GM12878 (cell line): ENCODE measurements around the gene AEBP1. TPM values are rescaled to one million over a fixed set of nuclear protein-coding genes. Genes with fewer than 3 reads are reported as not detected.

Source experiments
- ATAC-seq: fragments of 200-7000 bp; cut with Tn5 transposase; 3 replicates; pipeline ENCODE4 v1.9.1; 2020; ENCODE audit warnings: mild to moderate bottlenecking, moderate library complexity
- BruUV-seq: library from RNA; stranded (reverse); fragments of 400-500 nt; replicated peaks from 2 replicates; lab custom pipeline; 2021; lab: Mats Ljungman, UMichigan
- CTCF ChIA-PET: fragments of 300-600 bp; sonication (Branson Sonifier 250); formaldehyde crosslinking; extraction: SDS; loops from one replicate; lab custom pipeline; 2021; ENCODE audit warnings: inconsistent platforms; lab: Yijun Ruan, JAX
- POLR2A ChIA-PET: fragments of 350-600 bp; formaldehyde crosslinking; extraction: SDS; loops from one replicate; lab custom pipeline; 2021; ENCODE audit warnings: inconsistent platforms; lab: Charles Lee
- RAD21 ChIA-PET: fragments of 300-600 bp; sonication (Branson Sonifier 250); formaldehyde crosslinking; loops from one replicate; lab custom pipeline; 2023; ENCODE audit warnings: antibody characterized with exemption; ENCODE audit not compliant: unreplicated experiment; lab: Charles Lee
- SMC1A ChIA-PET: fragments of 300-600 bp; sonication (Branson Sonifier 250); formaldehyde crosslinking; loops from one replicate; lab custom pipeline; 2023; ENCODE audit not compliant: unreplicated experiment, uncharacterized antibody; lab: Charles Lee
- DNase-seq: peaks from one replicate; pipeline ENCODE4 v3.0.0-alpha.2; 2011; ENCODE audit warnings: low read depth, low spot score
- FAIRE-seq: peaks from 3 replicates; lab custom pipeline; 2011; peaks lifted over from hg19 to GRCh38; lab: Jason Lieb, UNC
- H2AFZ ChIP-seq: 2 replicates; pipeline ENCODE4 v1.6.0; 2011; ENCODE audit warnings: low read depth, low read length, control low read depth; ENCODE audit not compliant: control insufficient read depth
- H3K27ac ChIP-seq: 2 replicates; pipeline ENCODE4 v1.5.1; 2011; ENCODE audit warnings: control low read depth; ENCODE audit not compliant: control insufficient read depth, insufficient read depth
- H3K27me3 ChIP-seq, 2 experiments: replicated peaks in 1 of 2; 2 replicates each; pipeline versions ENCODE4 v1.6.0 to v1.6.1; 2011; ENCODE audit warnings: low read length in 1 of 2; ENCODE audit not compliant: control insufficient read depth in 2 of 2, insufficient read depth in 2 of 2
- H3K36me3 ChIP-seq, 2 experiments: 2 replicates each; pipeline ENCODE4 v1.5.1; 2011; ENCODE audit warnings: low read length in 1 of 2; ENCODE audit not compliant: control insufficient read depth in 2 of 2, insufficient read depth in 2 of 2
- H3K4me1 ChIP-seq: 2 replicates; pipeline ENCODE4 v1.6.1; 2011; ENCODE audit warnings: mild to moderate bottlenecking, low read length, moderate library complexity, mixed read lengths; ENCODE audit not compliant: control insufficient read depth, insufficient read depth
- H3K4me2 ChIP-seq: 2 replicates; pipeline ENCODE4 v1.6.0; 2011; ENCODE audit warnings: control low read depth; ENCODE audit not compliant: control insufficient read depth, insufficient read depth
- H3K4me3 ChIP-seq: fragments of 200-600 bp; sonication (generic); 2 replicates; pipeline ENCODE4 v1.5.1; 2016
- H3K79me2 ChIP-seq: 2 replicates; pipeline ENCODE4 v1.6.0; 2011; ENCODE audit warnings: low read length; ENCODE audit not compliant: control insufficient read depth, insufficient read depth
- H3K9ac ChIP-seq: 2 replicates; pipeline ENCODE4 v1.8.0; 2011; ENCODE audit warnings: low read length, control low read depth, mixed read lengths; ENCODE audit not compliant: control insufficient read depth, insufficient read depth
- H3K9me3 ChIP-seq: replicated peaks from 3 replicates; pipeline ENCODE4 v1.5.1; 2011; ENCODE audit warnings: mild to moderate bottlenecking, low read length; ENCODE audit not compliant: control insufficient read depth, insufficient read depth
- H4K20me1 ChIP-seq: 2 replicates; pipeline ENCODE4 v1.6.0; 2011; ENCODE audit not compliant: control insufficient read depth, insufficient read depth
- ATF2 ChIP-seq: IDR thresholded peaks from 2 replicates; pipeline ENCODE4 v1.6.1; 2012; ENCODE audit warnings: low read length, inconsistent platforms
- ATF3 ChIP-seq: IDR thresholded peaks from 2 replicates; pipeline ENCODE4 v1.6.1; 2011; ENCODE audit warnings: low read depth, mild to moderate bottlenecking, low read length, moderate library complexity, borderline replicate concordance; ENCODE audit errors: extremely low read depth
- BRCA1 ChIP-seq: IDR thresholded peaks from 2 replicates; pipeline ENCODE4 v1.6.1; 2011; ENCODE audit warnings: low read depth, low read length, improper control_type of control experiment
- FOXK2 ChIP-seq: fragments of 450-650 bp; IDR thresholded peaks from 2 replicates; pipeline ENCODE4 v1.6.1; 2017; ENCODE audit warnings: mild to moderate bottlenecking, moderate library complexity
- MEF2B ChIP-seq: fragments of 450-650 bp; IDR thresholded peaks from 2 replicates; pipeline ENCODE4 v1.6.1; 2018; ENCODE audit warnings: mild to moderate bottlenecking, moderate library complexity; ENCODE audit not compliant: partially characterized antibody, poor library complexity, severe bottlenecking
- NR2C2 ChIP-seq: IDR thresholded peaks from 2 replicates; pipeline ENCODE4 v1.6.1; 2011; ENCODE audit warnings: borderline replicate concordance, low read depth; ENCODE audit not compliant: control insufficient read depth, insufficient read length
- SREBF1 ChIP-seq: IDR thresholded peaks from 2 replicates; pipeline ENCODE4 v1.6.1; 2012; ENCODE audit warnings: mild to moderate bottlenecking, low read length
- STAT1 ChIP-seq: fragments of 450-650 bp; conservative IDR thresholded peaks from 2 replicates; pipeline ENCODE4 v1.6.1; 2014; ENCODE audit warnings: antibody characterized with exemption, mild to moderate bottlenecking
- ZBTB4 ChIP-seq: fragments of 450-650 bp; formaldehyde crosslinking; IDR thresholded peaks from 2 replicates; pipeline ENCODE4 v1.4.0; 2022; ENCODE audit warnings: mild to moderate bottlenecking, moderate library complexity
- ZNF274 ChIP-seq: IDR thresholded peaks from one replicate; pipeline ENCODE4 v1.8.0; 2011; ENCODE audit not compliant: insufficient read length, insufficient read depth
- ZNF622 ChIP-seq: fragments of 450-650 bp; IDR thresholded peaks from 2 replicates; pipeline ENCODE4 v1.6.1; 2017; ENCODE audit warnings: mild to moderate bottlenecking, inconsistent platforms
- WGBS: methylation state at CpG from one replicate; pipeline ENCODE4 v1.1.6; 2016; ENCODE audit warnings: low lambda C conversion rate; ENCODE audit not compliant: insufficient replicate concordance, insufficient coverage; ENCODE audit errors: missing lambda C conversion rate; 5-methylcytosine and 5-hydroxymethylcytosine counted together
- in situ Hi-C: fragments of 300-500 bp; cut with MboI; formaldehyde crosslinking; loops from 9 replicates; pipeline ENCODE4 v1.14.3; 2018; ENCODE audit warnings: mixed read lengths
- intact Hi-C: fragments of 100-400 bp; cut with micrococcal nuclease; formaldehyde crosslinking; loops from one replicate; pipeline ENCODE4 v1.14.2; 2022; ENCODE audit not compliant: unreplicated experiment
- polyA plus RNA-seq, 11 experiments: library from polyadenylated mRNA; depleted of rRNA in 4 of 11; unstranded in 6 of 11; stranded (reverse) in 5 of 11; fragments of >200 nt; fragmentation: Nextera tagmentation in 4 of 11; fragmentation: Illumina TruSeq in 1 of 11; extraction: Ambion mirVana in 4 of 11; extraction: Trizol in 1 of 11; gene quantifications; 1 replicate in 1 of 11; 2 replicates in 10 of 11; pipeline versions ENCODE4 v1.2.1 to v1.2.3, GENCODE V29; 2011 to 2016; ENCODE audit warnings: inconsistent platforms in 2 of 11, missing spikeins in 2 of 11, low read depth in 1 of 11
- total RNA-seq, 4 experiments: library from RNA; depleted of rRNA in 3 of 4; stranded (reverse); fragments of >200 nt in 3 of 4; fragmentation: Illumina TruSeq in 1 of 4; extraction: Trizol in 1 of 4; gene quantifications; 2 replicates each; pipeline versions ENCODE4 v1.2.1 to v1.2.3, GENCODE V29; 2013 to 2021
- TF ChIP-seq, protein P1 (sequence below): fragments of 450-650 bp; IDR thresholded peaks from 2 replicates; pipeline ENCODE4 v1.6.1; 2014; ENCODE audit warnings: mild to moderate bottlenecking

Gene AEBP1
- total and polyA plus RNA-seq, 10 of the 15 experiments (the other 5 are each of a cell fraction or from before 2014, with no cell fraction given), result 0.06 to 0.23 (median 0.11) TPM; not detected in 5

DNA sequence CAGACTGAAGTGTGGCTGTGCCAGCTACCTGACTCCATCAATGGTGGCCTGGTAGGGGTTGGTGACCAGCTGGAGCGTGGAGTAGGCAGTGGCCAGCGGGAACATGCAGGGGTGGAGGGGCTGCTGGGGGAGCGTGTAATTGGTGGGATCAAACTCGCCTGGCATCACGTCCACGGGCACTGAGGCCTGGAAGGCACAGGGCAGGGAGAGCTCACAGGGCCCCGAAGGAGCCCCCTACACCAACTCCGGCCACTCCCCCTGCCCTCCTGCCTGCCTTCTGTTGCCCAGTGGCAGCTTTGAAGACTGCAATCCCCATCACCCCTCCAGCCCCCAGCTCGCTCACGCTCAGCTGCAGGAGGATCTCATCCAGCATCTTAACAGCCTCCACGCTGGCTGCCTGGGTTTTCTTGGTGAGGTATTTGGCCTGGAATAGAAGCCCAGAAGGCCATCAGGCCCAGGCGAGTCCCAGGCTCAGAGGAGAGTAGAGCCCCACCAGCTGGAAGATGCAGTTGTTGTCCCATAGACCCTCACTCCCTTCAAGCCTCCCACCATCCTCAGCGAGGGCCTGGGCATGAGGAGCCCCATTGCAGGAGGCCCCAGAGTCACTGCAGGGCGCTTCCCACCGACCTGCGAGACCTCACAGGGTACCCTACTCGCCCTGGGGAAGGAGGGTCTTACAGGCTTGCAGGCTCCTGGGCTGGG is 12.1 kb downstream of the AEBP1 start:
- intact Hi-C loops, result no loop called here
- ChIA-PET SMC1A (no interaction called here), RAD21 (no interaction called here), POLR2A (no interaction called here), CTCF (interaction anchor here (0.6 kb wide), 1 partner anchor 47 kb away, joined by 3 read pairs; no protein-coding TSS in a partner anchor)
- Histone ChIP-seq H3K79me2 (no peaks in the 10 kb centered on the region; the same call in 1 of the 2 replicates), H3K4me2 (no peak overlapping the region), H3K4me1 (no peaks in the 10 kb centered on the region), H3K9ac (no peak overlapping the region), H2AFZ (no peak overlapping the region), H3K27ac (no peak overlapping the region), H3K36me3 (peaks cover 8 to 12% of the 10 kb centered on the region in 2 experiments; a peak in 3 of 4 replicates), H3K9me3 (no peaks in the 10 kb centered on the region), H3K27me3 (no peaks in the 10 kb centered on the region), H3K4me3 (no peak overlapping the region), H4K20me1 (no peaks in the 10 kb centered on the region)
- DNase-seq (no peak), FAIRE-seq (no peak), ATAC-seq (no peak)
- TF ChIP-seq ZBTB4 (CRISPR knock-in tag) (no peak), BRCA1 (no peak), NR2C2 (no peak), FOXK2 (no peak), ZNF622 (no peak), SREBF1 (no peak), ATF3 (no peak), MEF2B (no peak), STAT1 (no peak), ATF2 (no peak), ZNF274 (no peak)
- TF ChIP-seq, protein P1, sequence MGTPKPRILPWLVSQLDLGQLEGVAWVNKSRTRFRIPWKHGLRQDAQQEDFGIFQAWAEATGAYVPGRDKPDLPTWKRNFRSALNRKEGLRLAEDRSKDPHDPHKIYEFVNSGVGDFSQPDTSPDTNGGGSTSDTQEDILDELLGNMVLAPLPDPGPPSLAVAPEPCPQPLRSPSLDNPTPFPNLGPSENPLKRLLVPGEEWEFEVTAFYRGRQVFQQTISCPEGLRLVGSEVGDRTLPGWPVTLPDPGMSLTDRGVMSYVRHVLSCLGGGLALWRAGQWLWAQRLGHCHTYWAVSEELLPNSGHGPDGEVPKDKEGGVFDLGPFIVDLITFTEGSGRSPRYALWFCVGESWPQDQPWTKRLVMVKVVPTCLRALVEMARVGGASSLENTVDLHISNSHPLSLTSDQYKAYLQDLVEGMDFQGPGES, result no peak
- WGBS, result 90% methylated on average over 17 of the region's 17 CpGs
- in situ Hi-C loops, result no loop called here
- no TSS peak for BruUV-seq
